Cerebellar nuclear complex (tissue), 1 donor: Measurements from ENCODE around the gene HSPB7.
"Not testable (repeated sequence)": the region's sequence is repeated elsewhere in the genome, so short reads cannot be mapped to it uniquely, and the experiment has no call there.

Source experiments
- DNase-seq, 2 experiments: peaks; one replicate each; lab custom pipeline; 2025; lab: John Stamatoyannopoulos, UW

The HSPB7 gene

DNA sequence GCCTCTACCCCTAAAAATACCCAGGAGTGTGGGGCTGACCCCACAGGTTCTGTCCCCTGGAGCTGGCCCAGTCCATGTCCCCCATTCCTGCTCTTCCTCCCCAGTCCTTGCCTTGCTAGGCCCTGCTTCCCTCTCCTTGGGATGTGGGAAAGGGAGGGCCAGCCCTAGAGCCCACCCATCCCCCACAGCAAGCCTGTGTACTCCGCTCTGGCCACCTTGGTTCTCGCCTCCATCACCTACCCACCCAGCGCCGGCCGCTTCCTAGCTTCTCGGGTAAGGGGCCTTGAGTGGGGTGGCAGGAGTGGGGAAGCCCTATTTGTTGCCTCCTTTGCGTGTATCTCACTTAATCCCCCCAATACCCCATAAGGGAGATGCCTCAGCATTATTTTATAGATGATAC lies 32.5 kb upstream of the HSPB7 start:
- DNase-seq, result no peak

DNA sequence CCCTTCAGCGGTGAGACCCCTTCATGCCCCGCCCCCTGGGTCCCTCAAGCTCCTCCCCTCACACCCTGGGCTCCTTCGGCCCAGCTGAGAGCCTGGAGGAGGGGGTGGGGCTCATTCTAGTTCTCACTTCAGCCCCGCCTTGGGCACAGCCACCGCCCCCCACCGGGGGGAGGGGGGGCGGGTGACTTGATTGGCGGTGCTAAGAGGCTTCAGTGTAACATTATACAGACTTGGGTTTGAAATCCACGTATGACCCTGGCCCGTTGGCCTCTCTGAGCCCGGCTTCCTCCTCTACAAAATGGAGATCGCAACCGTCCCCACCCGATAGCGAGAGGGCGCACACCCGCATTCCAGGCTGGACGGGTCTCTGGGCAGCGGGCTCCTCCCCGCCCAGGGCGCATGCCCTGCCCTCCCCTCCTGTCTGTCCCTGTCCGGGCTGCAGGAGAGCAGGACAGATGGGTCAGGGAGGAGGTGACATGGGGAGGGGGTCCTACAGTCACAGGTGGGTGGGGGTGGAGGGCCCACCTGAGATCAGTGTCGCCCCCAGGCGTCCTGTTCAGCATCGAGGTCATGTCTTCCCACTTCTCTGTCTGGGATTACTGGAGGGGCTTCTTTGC lies 30.8 kb upstream of the HSPB7 start:
- DNase-seq, result no peak

DNA sequence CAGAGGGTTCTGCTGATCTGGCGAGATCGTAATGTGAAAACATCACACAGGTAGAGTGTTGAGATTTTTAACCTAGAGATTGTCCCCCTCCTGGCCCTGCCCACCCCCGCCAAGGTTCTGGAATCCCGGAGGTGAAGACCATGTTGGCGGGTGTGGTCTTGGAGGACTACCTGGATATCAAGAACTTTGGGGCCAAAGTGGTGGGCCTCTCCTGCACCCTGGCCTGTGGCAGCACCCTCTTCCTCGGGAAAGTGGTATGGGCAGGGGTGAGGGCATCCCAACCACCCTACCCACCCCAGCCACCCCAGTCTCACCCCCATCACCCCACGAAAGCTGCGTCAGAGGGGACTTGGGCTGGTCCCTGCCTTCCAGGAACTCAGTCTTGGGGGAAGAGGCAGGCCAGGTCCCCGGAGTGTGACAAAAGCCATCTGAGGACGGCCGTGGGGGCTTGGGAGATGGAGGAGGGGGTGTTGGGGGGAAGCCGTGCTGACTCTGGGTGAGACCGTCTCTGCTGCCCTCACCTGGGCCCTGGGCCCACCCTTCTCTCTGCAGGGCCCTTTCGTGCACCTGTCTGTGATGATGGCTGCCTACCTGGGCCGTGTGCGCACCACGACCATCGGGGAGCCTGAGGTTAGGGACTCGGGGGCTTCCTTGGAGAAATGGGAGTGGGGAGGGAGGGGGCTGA lies 30.1 kb upstream of the HSPB7 start:
- no peak for DNase-seq

DNA sequence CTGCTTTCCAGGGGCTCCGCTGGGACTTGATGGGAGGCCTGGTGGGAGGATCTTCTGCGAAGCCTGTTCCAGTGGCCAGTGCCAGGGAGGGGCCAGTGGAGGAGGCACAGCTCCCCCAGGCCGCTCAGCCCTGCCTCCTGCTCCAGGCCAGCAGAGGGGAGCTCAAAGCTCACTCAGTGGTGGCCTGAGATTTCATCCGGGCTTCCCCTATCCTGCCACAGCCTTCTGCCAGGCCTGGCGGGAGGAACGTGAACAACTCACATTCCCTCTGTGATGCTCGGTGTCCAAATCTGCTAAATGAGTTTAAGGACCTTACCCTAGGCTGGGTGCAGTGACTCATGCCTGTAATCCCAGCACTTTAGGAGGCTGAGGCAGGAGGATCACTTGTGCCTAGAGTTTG lies 29.0 kb upstream of the HSPB7 start:
- DNase-seq, result no peak

DNA sequence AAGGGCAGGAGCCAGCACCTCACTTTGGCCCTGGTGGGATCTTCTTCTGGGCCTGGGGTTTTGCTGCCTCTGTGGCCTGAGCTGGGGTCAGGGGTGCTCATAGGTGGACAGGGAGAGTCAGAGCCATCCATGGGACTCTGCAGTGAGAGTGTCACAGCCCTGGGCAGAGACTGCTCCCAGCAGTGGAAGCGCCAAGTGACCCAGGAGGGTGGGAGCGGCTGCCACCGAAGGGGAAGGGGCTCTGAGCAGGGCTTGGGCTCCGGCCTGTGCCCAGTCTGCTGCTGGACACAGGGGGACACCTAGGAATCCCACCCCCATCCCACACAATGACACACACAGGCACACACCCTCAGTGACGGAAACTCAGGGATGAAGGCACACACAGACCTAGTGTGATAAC lies 26.1 kb upstream of the HSPB7 start:
- DNase-seq, result no peak

DNA sequence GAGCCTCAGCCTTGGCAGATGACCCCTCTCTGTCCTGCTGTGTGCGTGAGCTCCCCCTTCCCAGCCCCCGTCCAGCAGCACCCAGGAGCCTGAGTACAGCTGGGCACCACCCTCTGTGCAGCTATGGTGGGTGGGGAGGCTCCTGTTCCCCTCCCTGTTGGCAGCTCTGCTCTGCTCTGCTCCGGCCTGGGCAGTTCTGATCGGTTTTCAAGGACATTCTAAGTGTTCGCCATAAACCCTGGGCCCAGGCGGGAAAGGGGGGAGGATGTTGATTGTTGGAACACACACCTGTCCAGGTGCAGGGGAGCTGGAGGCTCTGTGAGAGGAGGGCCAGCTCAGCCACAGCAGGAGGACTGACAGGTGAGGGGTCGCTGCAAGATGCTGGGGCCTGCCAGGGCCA lies 25.7 kb upstream of the HSPB7 start, which contains the start of gene CLCNKB:
Gene CLCNKB, plus strand, starts transcription at position 262 of the 400 bp plus-strand sequence. CDS start 711 bp downstream, outside the sequence.
- DNase-seq, result no peak

DNA sequence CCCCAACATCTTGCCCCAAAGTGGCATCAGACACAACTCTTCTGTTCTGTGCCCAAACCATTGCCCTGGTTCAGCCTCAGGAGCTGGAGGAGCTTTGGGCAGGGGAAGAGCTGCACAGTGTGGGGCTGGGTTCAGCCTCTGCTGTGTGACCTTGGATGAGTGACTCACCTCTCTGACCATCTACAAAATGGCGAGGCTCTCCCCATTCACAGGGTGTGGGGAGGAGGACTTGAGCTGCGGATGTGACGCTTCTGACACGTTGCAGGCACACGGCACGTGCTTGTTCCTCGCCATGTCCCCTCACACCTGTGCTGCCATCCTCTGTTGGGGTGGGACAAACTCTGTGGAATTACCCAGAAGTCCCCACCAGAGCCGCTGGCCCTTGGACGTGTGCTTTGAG lies 24.8 kb upstream of the HSPB7 start:
- DNase-seq, result not testable (repeated sequence)

DNA sequence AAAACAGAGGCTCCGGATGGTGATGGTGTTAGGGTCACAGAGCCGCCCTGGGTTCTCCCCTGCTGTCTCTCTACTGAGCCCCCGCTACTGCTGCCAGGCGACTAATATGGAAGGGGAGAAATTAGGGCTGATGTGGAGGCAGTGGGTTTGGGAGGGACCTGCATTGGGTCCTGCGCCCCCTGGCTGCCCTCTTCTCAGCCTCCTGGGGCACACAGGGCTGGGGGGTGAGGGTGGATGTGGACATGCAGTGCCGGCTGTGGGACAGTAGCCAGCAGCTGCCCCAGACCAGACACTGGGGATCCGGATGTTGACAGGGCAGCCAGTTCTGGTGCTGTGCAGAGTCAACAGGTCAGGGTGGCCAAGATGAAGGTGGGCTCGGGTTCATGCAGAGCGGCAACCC lies 24.3 kb upstream of the HSPB7 start:
- no peak for DNase-seq

DNA sequence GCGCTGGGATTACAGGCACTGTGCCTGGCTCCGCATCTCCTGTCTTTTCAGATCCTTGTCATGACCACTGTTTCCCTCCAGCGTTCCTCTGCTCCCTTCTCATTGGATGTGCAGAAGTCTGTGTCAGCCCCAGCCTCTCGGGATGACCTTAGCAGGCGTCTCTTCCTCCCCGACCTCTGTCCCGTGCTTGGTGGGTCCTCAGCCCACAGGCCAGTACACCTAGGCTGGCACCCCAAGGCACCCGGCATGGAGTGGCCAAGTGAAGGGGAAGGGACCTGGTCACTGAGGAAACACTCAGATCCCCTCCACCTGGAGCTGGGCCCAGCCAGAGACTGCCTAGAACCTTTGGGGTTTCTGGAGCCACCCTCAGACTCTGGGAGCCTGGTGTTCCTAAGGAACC lies 23.4 kb upstream of the HSPB7 start:
- no peak for DNase-seq

DNA sequence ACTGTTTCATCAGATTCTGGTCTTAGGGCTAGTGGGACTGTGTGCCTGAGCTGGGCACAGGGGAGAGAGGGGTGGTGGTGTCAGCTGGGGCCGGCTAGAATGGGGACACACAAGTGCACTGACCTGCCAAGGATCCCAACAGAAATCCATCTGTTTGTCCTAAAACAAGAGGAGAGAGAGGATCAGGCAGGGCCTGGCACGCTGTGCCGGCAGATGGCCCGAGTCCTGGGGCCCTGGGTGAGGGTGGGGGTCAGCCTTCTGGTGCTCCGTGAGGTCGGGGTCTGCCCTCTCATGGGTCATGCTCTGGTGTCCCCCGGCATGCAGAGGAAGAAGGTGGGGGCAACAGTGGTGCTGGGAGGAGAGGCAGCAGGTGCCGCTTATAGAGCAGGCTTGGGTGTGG lies 22.0 kb upstream of the HSPB7 start:
- not testable (repeated sequence) for DNase-seq

DNA sequence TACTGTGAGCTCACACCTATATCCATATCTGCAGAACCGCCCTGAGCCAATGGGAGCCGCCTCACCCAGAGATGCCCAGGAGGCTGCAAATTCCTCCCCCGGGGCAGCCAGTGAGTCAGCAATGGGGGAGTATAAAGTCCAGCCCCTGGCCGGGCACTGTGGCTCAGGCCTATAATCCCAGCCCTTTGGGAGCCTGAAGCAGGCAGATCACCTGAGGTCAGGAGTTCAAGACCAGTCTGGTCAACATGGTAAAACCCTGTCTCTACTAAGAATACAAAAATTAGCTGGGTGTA lies 20.7 kb upstream of the HSPB7 start:
- no peak for DNase-seq

DNA sequence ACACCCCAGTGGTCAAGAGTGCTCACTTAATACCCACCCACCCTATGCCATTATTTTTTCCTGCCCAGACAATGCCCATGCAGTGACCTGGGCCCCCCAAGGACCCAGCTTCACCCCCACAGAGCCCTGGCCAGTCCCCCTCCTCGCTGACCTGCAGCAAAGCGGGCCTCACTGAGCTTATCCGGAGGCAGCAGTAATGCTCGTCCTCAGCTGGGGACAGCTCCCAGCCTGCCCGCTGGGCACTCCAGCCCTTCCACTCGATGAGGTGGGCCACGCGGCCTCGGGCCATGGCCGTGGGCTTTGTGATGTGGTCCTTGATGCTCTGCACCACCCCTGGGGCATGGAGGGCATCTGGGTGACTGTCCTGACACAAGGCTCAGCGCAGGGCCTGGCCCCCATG lies 18.6 kb upstream of the HSPB7 start:
- not testable (repeated sequence) for DNase-seq

DNA sequence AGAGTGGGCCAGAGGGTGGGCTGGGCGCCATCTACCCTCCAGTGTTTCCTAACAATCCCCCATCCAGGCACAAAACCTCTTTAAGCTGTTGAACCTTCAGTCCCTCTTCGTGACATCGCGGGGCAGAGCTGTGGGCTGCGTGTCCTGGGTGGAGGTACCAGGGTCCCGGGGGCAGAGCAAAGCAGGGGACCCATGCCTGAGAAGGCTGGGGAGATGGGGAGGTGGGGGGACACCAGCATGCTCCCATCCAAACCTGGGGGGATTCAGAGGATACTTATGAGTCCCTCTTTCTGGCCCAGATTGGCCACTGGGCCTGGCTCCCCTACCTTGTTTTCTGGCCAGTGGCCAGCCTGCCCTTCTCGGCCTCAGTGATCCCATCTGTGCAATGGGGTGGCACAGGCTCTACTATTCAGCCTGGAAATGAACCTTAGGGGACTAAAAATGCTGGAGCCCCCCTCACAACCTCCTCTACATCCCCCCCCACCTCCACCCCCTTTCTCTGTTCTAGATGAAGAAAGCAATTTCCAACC lies 15.3 kb upstream of the HSPB7 start:
- not testable (repeated sequence) for DNase-seq

DNA sequence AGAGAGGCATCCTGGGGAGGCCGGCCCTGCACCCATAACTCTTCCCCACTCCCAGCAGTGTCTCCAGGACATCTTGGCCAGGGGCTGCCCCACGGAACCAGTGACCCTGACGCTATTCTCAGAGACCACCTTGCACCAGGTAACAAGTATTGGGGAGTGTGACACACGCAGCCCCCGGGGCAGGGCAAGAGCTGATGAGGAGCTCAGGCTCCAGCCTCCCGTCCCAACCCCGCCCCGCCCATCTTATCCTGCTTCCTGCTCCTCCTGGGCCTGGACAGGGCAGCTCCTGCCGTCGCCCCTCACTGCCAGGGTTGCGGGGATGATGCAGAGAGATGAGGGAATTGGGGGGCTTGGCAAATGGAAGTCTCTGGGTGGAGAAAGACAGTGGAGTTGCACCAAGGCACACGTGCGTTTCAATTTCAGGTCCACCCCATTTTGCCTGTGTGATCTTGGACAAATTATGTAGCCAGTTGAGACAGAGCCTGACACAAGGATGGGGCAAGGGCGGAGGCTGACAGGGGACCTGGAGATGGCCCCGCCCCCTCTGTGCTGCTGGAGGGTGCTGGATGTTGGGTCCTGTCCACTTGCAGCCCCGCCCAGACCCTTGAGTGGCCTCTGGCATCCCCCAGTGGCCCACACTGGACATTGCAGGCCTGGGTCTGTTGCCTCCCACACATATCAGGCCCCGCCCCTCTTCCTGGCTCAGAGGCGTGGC lies 14.7 kb upstream of the HSPB7 start:
- peak in 1 of 2 experiments; percentile 33 for DNase-seq

DNA sequence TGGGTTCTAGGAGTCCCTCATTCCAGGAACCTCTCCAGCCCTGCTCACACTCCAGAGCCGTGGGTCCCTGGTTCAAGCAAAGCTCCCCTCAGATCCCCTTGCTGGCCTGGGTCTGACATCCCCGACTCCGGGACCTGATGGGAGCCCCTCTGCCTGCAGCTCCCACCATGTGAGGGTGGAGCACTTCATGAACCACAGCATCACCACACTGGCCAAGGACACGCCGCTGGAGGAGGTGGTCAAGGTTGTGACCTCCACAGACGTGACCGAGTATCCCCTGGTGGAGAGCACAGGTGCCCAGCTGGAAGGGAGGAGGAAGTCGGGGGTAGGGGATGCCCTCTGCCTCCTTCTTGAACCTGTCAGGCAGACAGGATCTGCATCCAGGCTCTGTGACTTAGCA lies 13.7 kb upstream of the HSPB7 start:
- DNase-seq, result no peak

DNA sequence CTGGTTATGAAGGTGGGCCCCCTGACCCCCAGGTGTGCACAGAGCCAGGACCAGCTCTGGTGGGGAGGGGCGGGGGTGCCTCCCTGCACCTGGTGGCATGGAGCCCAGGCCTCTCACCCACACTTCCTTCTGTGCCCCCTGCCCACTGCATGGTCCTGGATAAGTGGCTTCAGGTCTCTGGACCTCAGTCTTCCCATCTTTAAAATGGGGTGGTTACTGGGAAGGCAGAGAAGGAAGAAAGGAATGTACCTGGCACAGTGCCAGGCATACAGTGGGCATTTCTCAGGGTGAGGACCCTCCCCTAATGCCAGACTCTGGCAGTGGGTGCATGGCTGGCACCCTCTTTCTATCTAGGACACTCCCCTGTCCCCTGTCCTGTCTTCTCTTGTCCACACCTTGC lies 11.4 kb upstream of the HSPB7 start:
- DNase-seq, result no peak

DNA sequence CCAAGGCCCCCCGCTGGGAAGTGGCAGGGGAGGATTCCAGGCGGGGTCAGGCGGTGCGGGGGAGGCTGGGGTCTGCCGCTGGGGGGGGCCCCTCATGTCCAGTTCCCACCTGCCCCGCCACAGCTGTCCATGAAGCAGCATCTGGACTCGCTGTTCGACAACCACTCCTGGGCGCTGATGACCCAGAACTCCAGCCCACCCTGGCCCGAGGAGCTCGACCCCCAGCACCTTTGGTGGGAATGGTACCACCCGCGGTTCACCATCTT lies 11.1 kb upstream of the HSPB7 start:
- not testable (repeated sequence) for DNase-seq

DNA sequence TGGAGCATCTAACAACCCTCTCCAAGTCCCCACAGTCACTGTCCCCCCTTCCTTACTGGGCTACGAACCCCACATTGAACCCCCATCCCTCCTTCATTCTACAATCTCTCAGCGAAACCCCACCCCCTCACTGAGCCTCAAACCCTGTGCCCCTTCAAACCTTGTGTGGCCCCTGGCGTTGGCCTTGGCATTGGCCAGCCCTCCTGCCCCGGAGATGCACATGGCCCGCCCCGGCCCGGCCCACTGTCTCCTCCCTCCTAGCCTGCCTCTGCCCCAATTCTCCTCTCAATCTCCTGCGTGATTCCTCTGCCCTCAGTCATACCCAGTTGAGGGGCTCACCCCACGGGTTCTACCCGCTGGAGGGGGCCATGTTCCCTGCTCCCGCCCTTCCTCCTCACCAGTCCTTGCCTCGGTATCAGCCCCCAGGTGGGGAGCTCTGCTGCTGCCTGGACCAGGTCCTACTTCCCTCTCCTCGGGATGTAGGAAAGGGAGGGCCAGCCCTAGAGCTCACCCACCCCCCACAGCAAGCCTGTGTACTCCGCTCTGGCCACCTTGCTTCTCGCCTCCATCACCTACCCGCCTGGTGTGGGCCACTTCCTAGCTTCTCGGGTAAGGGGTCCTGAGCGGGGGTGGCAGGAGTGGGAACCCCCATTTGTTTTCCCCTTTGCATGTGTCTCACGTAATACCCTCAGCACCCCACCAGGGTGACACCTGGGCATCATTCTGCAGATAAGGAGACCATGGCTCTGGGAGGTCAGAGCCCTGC lies 10.6 kb upstream of the HSPB7 start:
- no peak for DNase-seq

DNA sequence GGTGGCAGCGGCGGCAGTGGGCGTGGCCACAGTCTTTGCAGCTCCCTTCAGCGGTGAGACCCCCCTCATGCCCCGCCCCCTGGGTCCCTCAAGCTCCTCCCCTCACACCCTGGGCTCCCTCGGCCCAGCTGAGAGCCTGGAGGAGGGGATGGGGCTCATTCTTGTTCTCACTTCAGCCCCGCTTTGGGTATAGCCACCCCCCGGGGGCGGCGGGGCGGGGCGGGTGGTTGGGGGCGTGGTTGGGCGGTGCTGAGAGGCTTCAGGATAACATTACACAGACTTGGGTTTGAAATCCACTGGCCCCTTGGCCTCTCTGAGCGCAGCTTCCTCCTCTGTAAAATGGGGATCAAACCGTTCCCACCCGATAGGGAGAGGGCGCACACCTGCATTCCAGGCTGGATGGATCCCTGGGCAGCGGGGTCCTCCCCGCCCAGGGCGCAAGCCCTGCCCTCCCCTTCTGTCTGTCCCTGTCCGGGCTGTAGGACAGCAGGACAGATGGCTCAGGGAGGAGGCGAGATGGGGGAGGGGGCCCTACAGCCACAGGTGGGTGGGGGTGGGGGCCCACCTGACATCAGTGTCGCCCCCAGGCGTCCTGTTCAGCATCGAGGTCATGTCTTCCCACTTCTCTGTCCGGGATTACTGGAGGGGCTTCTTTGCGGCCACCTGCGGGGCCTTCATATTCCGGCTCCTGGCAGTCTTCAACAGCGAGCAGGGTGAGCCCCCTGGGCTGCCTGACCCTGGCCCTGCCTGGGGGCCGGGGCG lies 9.1 kb upstream of the HSPB7 start:
- DNase-seq, result no peak

DNA sequence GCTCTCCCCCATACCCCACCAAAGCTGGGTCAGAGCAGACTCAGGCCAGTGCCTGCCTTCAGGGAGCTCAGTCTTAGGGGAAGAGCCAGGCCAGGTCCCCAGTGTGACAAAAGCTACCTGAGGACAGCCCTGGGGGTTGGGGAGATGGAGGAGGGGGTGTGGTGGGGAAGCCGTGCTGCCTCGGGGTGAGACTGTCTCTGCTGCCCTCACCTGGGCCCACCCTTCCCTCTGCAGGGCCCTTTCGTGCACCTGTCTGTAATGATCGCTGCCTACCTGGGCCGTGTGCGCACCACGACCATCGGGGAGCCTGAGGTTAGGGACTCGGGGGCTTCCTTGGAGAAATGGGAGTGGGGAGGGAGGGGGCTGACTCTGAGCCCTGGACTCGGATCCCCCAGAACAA lies 8.5 kb upstream of the HSPB7 start:
- DNase-seq, result not testable (repeated sequence)

DNA sequence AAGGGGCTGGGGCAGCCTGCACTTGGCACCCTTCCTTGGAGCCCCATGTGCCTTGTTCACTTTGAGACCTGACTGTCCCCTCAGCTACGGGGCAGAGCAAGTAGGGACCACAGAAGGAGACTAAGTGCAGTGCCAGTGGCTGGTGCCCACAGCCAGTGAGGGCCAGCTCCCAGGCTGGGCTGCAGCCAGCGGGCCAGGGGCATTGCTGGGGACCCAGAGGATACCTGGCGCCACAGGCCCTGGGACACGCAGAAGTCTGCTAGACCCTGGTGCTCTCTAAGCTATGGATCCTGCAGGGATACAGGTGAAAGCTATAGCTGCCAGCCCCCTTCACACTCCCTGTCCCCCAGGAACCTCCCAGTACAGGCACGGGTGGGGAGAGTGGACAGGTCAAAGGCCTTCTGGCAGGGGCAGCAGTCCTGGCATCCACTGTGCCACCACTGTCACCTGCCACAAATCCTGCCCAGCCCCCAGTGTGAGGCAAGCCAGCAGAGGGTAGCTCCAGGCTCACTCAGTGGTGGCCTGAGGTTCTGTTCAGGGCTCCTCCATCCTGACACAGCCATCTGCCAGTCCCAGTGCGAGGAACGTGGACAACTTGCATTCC lies 5.3 kb upstream of the HSPB7 start:
- no peak for DNase-seq

DNA sequence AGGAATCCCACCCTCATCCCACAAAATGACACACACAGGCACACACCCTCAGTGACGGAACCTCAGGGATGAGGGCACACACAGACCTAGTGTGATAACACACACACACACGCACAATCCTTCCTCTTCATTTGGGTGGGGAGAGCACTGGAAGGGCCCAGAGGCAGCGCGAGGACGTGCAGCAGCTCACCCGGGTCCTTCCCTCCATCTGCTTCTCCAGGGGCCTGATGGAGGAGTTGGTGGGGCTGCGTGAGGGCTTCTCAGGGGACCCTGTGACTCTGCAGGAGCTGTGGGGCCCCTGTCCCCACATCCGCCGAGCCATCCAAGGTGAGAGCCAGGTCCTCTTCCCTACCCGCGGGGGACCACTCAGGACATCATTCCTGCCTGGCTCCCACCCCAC lies 4.5 kb upstream of the HSPB7 start:
- no peak for DNase-seq
